GM19351 (cell line): ENCODE data around the gene CACNG7.
"Not testable (repeated sequence)": the region's sequence is repeated elsewhere in the genome, so short reads cannot be mapped to it uniquely, and the experiment has no call there.

Experiments used
- ATAC-seq: cut with Tn5 transposase; IDR thresholded peaks from one replicate; pipeline ENCODE4 v1.9.1; 2021; ENCODE audit warnings: mild to moderate bottlenecking, moderate library complexity; ENCODE audit not compliant: unreplicated experiment

The CACNG7 gene, protein sequence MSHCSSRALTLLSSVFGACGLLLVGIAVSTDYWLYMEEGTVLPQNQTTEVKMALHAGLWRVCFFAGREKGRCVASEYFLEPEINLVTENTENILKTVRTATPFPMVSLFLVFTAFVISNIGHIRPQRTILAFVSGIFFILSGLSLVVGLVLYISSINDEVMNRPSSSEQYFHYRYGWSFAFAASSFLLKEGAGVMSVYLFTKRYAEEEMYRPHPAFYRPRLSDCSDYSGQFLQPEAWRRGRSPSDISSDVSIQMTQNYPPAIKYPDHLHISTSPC

DNA sequence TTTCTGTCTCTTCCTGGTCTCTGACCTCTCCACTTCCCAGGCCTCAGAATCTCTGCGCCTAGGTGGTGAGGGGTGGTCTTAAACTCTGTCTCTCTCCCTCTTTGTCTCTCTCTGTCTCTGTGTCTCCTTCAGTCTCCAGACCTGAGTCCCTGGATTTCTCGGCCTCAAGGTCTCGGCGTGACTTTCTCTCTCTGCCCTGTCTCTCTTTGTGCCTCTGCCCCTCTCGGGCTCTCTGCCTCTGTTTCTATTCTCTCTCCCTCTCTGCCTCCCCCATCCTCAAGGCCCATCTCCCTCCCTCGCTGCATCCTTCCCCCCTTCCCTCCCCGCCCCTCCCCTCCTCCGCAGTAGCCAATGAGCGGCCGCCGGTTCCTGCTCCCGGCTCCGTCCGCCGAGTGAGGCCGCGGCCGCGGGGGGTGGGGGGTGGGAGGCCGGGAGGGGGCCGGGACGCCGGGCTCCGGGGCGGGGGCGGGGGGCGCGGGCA is at the start of gene CACNG7:
Gene CACNG7 (plus strand): TSS at position 344 of the 481 bp plus-strand sequence. CDS start 3,554 bp downstream, outside the sequence.
- ATAC-seq, result no peak

DNA sequence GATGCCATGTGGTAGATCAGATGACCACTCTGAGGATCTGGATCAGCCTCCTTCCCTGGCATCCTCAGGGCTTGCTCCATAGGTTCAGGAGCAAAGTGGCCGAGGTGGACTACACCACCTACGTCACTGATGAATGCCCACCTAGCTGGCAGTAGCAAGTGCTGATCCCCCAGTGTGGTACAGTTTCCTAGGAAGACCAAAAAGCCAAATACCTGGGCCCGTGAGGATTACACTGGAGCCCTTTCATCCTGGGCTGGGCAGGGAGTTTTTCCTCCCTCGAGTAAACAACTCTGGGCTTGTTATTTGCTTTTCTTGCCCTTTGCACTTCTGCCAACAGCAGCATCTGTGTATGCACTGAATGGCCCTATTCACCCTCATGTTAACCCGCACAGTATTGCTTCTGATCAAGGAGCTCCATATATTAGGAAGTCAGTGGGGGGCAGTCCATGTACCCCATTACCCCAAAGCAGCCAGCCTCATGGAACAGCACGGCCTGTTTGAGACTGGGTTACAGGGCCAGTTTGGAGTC is 44.7 kb upstream of the CACNG7 start:
- ATAC-seq, result no peak

DNA sequence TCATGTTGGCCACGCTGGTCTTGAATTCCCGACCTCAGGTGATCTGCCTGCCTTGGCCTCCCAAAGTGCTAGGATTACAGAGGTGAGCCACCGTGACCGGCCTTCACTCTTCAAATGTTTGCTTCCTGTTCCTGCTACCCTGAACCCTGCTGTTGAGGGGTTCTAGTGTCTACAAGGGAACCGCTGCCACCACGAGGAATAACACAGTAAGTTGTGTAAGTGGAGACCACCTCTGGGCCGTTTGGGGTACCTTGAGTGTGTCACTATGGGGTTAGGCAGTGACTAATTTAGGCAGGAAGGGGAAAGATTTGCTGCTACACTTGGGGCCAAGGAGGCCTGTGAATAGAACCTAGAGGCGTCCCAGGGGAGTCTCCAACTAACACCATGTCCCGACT is 43.6 kb upstream of the CACNG7 start:
- ATAC-seq, result no peak

DNA sequence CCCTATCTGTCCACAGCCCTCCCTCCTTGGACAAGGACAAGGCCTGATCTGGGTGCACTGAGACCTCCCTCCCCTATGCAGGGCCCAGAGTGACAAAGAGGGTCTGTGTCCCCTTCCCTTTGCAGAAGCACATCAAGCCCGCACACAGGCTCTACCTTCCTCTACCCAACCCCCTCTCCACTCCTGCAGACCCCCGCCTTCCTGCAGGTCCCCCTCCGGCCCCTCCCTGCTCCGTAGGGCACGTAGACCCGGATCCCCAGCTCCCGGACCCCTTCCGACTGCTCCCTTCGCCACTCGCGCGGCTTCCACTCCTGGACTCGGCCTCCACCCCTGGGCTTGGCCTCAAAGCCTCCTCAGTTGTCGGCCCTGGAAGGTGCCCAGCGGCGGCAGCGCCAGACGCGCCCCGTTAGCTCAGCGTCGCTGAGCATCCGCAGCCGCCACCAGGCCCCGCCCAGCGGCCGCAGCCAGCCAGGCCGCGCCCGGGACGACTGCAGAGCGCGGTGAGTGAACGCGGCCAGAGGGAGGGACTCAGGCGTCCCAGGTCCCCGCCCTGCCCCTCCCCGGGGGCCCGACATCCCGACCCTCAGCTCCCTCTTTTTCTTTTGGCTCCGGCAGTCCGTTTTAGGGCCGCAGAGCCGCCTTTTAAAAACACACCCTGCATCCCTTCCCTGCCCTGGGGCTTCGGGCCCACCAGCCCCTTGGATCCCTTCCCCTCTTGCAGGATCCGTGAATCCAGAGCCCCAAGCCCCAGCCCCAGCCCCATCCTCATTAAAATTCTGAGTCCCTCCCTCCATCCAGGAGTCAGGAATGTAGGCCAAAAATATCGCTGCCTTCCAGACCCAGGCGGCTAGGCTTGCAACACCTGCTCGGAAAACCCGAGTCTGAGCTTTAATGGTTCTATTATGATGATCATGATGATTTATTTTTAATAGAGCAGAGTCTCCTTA is 42.9 kb upstream of the CACNG7 start:
- ATAC-seq, result no peak

DNA sequence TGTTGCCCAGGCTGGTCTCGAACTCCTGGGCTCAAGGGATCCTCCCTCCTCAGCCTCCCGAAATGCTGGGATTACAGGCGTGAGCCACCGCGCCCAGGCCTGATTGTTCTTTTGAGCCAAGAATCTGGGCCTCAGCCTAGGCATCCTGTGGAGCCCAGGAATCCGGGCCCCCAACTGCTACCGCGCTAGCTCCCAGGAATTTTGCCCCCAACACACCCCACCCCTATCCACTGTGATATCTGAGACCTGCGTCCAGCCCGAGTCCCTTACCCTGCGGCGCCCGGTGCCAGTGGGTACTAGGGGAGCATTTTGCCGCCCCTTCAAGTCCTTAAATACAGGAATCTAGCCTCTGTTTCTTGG is 42.2 kb upstream of the CACNG7 start:
- ATAC-seq, result no peak

DNA sequence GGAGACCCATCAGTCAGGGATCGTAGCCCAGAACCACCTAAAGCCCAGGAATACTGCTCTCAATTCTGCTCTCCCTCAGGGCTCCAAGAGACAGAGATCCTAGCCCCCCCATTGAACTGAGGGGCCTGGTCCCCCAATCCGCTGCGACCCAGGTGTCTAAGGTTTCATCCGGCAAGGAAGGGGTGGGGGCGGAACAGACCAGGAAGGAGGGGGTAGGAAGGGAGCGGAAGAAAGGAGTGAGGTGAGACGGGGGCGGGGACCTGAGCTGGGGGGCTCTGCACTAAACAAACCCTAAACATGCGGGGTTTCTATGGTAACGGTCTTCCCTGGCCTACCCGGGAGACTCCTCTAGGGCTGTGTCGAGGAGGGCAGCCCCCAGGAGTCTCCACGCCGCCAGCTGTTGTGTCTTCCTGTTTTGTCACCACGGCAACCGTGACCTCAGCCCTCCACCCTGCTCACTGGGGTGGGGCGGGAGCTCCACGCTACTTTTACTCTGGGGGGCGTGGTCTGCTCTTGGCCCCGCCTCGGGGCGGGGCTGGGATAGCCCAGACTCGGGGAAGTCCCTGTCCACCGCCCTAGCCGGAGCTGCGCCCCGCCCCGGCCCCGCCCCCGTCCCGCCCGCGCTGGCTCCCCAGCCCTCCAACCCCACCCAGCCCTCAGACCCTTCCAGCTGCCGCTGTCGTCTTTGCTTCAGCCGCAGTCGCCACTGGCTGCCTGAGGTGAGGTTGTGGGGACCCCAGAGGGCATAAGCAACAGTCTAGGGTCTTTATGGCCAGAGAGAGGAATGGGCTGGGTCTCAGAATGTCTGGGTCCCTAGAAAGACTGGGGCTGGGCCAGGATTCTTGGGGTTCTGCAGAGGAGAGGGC is 41.6 kb upstream of the CACNG7 start, which contains the start of gene MYADM:
Gene MYADM (plus strand): TSS at position 659 of the 866 bp plus-strand sequence. CDS start 5,647 bp downstream, outside the sequence.
- peak; percentile 60 for ATAC-seq

DNA sequence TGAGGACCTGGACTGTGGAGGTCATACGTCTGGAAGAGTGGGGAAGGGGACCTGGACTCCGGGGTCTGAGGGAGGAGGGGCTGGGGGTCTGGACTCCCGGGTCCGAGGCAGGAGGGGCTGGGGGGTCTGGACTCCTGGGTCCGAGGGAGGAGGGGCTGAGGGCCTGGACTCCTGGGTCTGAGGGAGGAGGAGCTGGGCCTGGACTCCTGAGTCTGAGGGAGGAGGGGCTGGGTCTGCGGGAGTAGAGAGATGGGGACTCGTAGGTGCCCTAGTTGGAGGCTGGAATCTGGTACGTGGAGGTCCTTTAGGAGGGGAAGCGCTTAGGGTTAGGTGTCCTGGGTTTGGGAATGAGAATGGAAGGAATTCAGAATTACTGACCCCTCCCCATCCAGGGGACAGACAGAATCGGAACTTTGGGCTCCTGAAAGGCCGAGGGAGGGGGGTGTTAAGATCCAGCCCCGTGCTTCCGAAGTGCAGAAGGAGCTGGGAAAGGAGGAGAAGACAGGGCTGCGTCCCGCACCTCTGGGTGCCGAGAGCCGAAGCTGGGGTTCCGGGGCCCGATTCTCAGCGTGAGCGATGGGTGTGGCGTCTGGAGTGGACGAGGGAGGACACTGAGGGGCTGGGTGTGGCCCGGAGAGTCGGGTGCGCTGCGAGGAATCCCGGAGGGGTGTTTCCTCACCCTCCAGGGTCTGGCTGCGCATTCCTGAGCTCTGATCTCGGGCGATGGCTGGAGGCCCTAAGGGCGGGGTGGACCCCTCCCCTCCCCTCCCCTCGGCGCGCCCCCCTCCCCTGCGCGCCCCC is 40.8 kb upstream of the CACNG7 start:
- no peak for ATAC-seq

DNA sequence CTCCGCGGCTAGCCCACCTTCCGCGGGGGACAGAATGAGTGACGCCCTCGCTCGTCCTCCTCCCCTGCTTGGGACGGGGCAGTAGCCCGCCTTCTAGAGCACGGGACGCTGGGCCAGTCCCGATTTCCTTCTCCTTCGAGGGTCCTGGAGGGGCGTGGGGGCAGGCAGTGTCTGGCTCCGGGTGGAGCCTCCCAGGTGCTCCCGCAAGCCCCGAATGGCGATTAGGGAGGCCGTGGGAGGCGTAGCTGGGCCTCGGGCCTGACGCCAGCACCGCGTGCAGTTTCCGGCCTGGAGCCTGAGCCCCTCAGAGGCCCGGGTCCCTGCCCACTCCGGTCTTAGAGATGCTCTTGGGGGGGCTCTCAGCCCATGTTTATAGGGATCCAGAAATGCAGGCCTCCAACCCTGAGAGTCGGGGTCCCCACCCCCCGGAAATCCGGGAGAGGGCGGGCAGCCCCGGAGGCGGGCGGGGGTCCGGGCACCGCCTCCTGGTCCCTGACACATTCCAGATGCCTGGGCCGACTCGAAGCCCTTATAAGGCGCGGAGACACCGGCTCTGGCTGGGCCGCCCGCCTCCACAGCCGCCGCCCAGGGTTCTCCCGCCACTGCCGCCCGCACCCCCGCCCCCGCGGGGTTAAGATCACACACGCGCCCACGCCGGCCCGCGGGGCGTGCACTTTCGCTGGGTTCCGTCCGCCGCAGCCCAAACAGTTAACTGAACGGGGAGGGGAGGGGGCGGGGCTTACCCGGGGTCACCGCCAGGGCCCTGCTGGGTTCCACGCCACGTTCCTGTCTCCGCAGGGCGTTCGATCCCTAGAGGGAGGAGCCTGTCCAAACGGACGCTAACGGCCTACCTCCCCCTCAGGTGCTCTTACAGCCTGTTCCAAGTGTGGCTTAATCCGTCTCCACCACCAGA is 39.9 kb upstream of the CACNG7 start:
- ATAC-seq, result peak; percentile 46

DNA sequence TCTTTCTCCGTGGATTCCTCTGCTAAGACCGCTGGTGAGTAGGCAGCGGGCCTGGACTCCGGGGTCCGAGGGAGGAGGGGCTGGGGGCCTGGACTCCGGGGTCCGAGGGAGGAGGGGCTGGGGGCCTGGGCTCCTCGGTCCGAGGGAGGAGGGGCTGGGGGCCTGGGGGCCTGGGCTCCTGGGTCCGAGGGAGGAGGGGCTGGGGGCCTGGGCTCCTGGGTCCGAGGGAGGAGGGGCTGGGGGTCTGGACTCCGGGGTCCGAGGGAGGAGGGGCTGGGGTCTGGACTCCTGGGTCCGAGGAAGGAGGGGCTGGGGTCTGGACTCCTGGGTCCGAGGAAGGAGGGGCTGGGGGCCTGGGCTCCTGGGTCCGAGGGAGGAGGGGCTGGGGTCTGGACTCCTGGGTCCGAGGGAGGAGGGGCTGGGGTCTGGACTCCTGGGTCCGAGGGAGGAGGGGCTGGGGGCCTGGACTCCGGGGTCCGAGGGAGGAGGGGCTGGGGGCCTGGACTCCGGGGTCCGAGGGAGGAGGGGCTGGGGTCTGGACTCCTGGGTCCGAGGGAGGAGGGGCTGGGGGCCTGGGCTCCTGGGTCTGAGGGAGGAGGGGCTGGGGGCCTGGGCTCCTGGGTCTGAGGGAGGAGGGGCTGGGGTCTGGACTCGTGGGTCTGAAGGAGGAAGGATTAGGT is 39.1 kb upstream of the CACNG7 start:
- not testable (repeated sequence) for ATAC-seq

DNA sequence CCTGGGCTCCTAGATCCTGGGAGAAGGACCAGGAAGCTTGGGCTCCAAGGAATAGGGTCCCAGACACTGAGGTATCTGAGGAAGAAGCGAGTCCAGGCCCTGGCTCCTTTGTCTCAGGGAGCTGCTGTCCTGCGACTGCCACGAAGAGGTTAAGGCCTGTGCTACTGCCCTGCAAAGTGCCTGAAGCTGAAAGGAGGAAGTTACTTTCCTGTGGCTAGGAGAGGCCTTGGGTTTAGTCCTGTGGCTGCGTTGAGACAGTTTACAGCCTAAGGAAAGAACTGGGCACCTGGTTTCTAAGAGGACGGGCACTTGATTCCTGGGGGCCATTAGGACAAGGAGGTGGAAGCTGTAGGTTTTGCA is 38.6 kb upstream of the CACNG7 start:
- no peak for ATAC-seq

DNA sequence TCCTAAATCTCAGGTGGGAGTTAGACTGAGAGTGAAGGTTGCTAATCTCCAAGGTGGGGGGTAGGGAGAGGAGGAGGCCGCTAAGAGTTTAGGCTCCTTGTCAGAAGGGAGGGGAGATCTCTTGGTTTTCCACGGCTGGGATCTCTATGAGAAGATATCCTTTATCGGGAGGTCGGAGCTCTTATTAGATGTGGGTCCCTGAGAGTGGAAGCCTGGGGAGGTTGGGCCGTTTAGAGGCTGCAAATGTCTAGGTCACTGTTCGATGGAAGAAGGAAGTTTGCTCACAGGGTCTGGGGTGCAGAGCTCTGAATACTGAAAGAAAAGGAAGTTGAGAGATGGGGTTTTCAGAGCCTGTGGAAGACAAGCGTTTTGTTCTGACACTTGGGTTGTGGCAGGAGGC is 37.6 kb upstream of the CACNG7 start:
- ATAC-seq, result no peak

DNA sequence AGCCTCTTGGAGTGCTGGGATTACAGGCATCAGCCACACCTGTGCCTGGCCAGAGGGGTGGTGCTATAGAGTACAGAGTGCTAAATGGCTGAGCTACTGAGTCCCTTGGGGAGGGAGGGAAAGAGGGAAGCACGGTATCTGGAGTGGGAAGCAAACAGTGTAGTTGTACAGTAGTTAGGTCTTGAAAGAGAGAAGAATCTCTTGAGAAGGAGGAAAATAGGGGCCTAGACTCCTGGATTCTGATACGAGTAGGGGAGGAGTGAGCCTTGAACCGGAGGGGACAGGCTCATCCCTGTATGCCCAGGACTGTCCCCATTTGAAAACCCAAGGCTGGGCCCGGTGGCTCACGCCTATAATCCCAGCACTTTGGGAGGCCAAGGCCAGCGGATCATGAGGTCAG is 36.3 kb upstream of the CACNG7 start:
- ATAC-seq, result no peak

DNA sequence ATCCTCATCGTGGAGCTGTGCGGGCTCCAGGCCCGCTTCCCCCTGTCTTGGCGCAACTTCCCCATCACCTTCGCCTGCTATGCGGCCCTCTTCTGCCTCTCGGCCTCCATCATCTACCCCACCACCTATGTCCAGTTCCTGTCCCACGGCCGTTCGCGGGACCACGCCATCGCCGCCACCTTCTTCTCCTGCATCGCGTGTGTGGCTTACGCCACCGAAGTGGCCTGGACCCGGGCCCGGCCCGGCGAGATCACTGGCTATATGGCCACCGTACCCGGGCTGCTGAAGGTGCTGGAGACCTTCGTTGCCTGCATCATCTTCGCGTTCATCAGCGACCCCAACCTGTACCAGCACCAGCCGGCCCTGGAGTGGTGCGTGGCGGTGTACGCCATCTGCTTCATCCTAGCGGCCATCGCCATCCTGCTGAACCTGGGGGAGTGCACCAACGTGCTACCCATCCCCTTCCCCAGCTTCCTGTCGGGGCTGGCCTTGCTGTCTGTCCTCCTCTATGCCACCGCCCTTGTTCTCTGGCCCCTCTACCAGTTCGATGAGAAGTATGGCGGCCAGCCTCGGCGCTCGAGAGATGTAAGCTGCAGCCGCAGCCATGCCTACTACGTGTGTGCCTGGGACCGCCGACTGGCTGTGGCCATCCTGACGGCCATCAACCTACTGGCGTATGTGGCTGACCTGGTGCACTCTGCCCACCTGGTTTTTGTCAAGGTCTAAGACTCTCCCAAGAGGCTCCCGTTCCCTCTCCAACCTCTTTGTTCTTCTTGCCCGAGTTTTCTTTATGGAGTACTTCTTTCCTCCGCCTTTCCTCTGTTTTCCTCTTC is 35.1 kb upstream of the CACNG7 start:
- no peak for ATAC-seq

DNA sequence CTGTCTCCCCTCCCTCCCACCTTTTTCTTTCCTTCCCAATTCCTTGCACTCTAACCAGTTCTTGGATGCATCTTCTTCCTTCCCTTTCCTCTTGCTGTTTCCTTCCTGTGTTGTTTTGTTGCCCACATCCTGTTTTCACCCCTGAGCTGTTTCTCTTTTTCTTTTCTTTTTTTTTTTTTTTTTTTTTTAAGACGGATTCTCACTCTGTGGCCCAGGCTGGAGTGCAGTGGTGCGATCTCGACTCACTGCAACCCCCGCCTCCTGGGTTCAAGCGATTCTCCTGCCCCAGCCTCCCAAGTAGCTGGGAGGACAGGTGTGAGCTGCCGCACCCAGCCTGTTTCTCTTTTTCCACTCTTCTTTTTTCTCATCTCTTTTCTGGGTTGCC is 34.5 kb upstream of the CACNG7 start:
- ATAC-seq, result no peak

DNA sequence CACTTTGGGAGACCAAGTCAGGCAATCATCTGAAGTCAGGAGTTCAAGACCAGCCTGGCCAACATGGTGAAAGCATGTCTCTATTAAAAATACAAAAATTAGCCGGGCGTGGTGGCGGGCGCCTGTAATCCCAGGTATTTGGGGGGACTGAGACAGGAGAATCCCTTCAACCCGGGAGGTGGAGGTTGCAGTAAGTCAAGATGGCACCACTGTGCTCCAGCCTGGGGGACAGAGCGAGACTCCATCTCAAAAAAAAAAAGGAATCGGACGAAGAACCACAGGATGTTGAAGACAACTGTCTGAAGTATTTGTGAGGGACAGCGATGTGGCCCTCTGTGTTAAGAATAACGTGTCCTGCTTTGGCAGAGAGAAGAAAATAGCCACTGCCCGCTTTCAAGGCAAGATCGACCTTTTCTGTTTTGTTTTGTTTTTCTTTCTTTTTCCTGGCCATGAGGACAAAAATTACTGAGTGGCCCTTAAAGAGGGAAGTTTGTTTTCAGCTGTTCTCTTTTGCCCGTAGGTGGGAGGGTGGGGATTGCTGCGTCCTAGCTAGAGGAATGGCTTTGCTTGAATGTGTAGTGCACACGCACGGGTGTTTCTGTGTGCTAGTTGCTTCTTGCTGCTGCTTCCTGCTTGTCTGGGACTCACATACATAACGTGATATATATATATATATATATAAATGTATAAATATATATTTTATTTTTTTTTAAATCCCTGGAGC is 33.3 kb upstream of the CACNG7 start:
- ATAC-seq, result no peak

DNA sequence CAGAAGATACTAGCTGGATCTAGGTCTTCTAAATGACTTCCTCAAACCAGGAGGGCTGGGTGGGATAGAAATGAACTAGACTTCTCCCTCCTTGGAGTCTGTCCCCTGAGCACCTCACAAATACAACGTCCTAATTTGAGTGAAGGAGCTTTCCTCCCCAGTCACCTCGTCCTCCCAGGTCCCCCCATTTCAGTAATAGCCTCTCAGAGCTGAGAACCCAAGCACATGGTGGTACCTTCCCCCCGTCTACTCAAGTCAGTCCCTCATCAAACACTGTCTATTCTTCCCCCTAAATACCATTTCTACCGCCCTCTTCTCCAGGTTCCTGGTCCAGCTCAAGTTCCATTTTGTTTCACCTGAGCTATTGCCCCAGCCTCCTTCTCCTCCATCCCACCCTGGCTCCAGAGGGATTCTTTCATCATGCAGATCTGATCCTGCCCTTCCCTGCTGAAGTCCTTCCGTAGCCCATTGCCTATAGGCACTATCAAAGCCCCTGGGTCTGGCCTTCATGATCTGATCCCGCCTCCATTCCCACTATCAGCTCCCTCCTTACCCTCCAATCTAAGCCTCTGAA is 32.3 kb upstream of the CACNG7 start:
- ATAC-seq, result no peak
